OCI-LY7 (cell line): ENCODE results near the gene GNB1L. TPM values are rescaled to one million over a fixed set of nuclear protein-coding genes. Genes with fewer than 3 reads are reported as not detected.

Experiments used
- BruUV-seq: library from RNA; stranded (reverse); fragments of 400-500 nt; replicated peaks from 2 replicates; lab custom pipeline; 2021; lab: Mats Ljungman, UMichigan
- CTCF ChIA-PET: fragments of 300-600 bp; sonication (Branson Sonifier 250); formaldehyde crosslinking; loops from one replicate; lab custom pipeline; 2022; ENCODE audit warnings: antibody characterized with exemption; ENCODE audit not compliant: unreplicated experiment; lab: Charles Lee
- POLR2A ChIA-PET: fragments of 300-600 bp; sonication (Branson Sonifier 250); formaldehyde crosslinking; loops from one replicate; lab custom pipeline; 2022; ENCODE audit warnings: antibody characterized with exemption; lab: Charles Lee
- DNase-seq: peaks from one replicate; pipeline ENCODE4 v3.0.0-alpha.2; 2015; ENCODE audit warnings: low spot score
- H2AFZ ChIP-seq: fragments of 200-600 bp; sonication (generic), shearing (Covaris generic); 2 replicates; pipeline ENCODE4 v1.6.1; 2014; ENCODE audit warnings: mild to moderate bottlenecking, antibody characterized with exemption, low read length, moderate library complexity
- H3K27ac ChIP-seq: fragments of 200-600 bp; sonication (generic); 2 replicates; pipeline ENCODE4 v1.5.1; 2014; ENCODE audit warnings: mixed run types, low read depth, mild to moderate bottlenecking, moderate library complexity, low read length, inconsistent platforms; ENCODE audit not compliant: poor library complexity, severe bottlenecking
- H3K36me3 ChIP-seq: fragments of 200-600 bp; sonication (generic); 2 replicates; pipeline ENCODE4 v1.6.1; 2014; ENCODE audit warnings: mild to moderate bottlenecking, antibody characterized with exemption, low read length, moderate library complexity, mixed read lengths; ENCODE audit not compliant: insufficient read depth
- H3K4me1 ChIP-seq: fragments of 200-600 bp; sonication (generic); 2 replicates; pipeline ENCODE4 v1.5.1; 2014; ENCODE audit warnings: mild to moderate bottlenecking, low read length; ENCODE audit not compliant: insufficient read depth, poor library complexity, severe bottlenecking
- H3K4me2 ChIP-seq: fragments of 200-600 bp; sonication (generic); 2 replicates; pipeline ENCODE4 v1.6.1; 2014; ENCODE audit warnings: mild to moderate bottlenecking, low read length
- H3K4me3 ChIP-seq: fragments of 200-600 bp; sonication (generic); 2 replicates; pipeline ENCODE4 v1.5.1; 2014; ENCODE audit warnings: mild to moderate bottlenecking, low read depth, low read length; ENCODE audit not compliant: poor library complexity, severe bottlenecking
- H3K79me2 ChIP-seq: fragments of 200-600 bp; sonication (generic); 2 replicates; pipeline ENCODE4 v1.6.1; 2016; ENCODE audit warnings: low read depth, mild to moderate bottlenecking, low read length, moderate library complexity, mixed read lengths; ENCODE audit not compliant: insufficient read depth
- H3K9me2 ChIP-seq: fragments of 200-600 bp; sonication (generic); 2 replicates; pipeline ENCODE4 v1.6.1; 2016; ENCODE audit warnings: mild to moderate bottlenecking, low read length, mixed read lengths; ENCODE audit not compliant: insufficient read depth
- H3K9me3 ChIP-seq: fragments of 200-600 bp; sonication (generic); 2 replicates; pipeline ENCODE4 v1.6.1; 2014; ENCODE audit warnings: mild to moderate bottlenecking, mixed run types, low read length, mixed read lengths
- H4K20me1 ChIP-seq: fragments of 200-600 bp; sonication (generic); 2 replicates; pipeline ENCODE4 v1.6.1; 2014; ENCODE audit warnings: mild to moderate bottlenecking, antibody characterized with exemption, low read length, moderate library complexity, mixed read lengths; ENCODE audit not compliant: insufficient read depth
- EZH2phosphoT487 ChIP-seq: fragments of 200-600 bp; sonication (generic); IDR thresholded peaks from 2 replicates; pipeline ENCODE4 v1.6.1; 2018; ENCODE audit warnings: low read depth, borderline replicate concordance, mild to moderate bottlenecking, mixed run types, antibody characterized with exemption, low read length, moderate library complexity, mixed read lengths
- intact Hi-C: fragments of 100-400 bp; cut with micrococcal nuclease; formaldehyde crosslinking; loops from one replicate; pipeline ENCODE4 v1.10.0; 2022; ENCODE audit not compliant: unreplicated experiment
- total RNA-seq, 2 experiments: library from RNA; depleted of rRNA in 1 of 2; stranded (reverse); fragments of >200 nt in 1 of 2; shearing (Covaris generic) in 1 of 2; gene quantifications; 2 replicates each; pipeline ENCODE4 v1.2.3, GENCODE V29; 2014 to 2022
- TF ChIP-seq, protein P1 (sequence below): fragments of 200-600 bp; sonication (generic); conservative IDR thresholded peaks from 2 replicates; pipeline ENCODE4 v1.5.1; 2014; ENCODE audit warnings: mild to moderate bottlenecking, antibody characterized with exemption, low read length, moderate library complexity, mixed read lengths

The GNB1L gene
- total RNA-seq, 2 experiments from 2014 or later, result 13.1 to 26.7 TPM

DNA sequence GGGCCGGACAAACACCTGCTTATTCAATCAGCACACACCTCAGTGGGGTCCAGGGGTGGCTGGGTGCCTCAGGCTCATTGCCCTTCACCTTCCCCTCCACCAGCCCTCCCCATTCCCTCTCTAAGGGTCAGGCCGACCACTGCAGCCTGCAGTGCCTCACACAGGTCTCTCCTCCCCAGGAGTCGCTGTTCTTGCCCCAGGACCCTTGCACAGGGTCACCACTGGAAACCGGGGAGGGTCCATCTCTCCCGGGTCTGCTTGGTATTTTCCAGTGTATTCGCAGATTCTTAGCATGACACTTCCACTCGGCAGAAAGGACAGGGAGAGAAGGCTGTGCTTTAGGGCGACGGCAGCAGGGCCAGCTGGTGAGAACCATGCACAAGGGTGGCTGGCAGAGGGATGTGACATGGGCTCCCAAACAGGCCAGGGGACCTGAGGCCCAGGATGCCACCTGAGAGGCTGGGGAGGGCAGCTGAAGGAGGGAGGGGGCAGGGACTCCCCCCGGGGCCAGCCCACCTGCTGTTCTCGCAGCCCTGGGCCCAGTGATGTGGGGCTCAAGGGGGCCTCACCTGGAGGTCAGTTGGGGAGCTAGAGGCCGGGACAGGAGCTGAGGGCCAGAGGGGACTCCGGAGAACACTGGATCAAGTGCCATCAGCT lies 110.2 kb downstream of the GNB1L start:
- no TSS peak for BruUV-seq
- TF ChIP-seq EZH2phosphoT487, result no peak
- TF ChIP-seq, protein P1, sequence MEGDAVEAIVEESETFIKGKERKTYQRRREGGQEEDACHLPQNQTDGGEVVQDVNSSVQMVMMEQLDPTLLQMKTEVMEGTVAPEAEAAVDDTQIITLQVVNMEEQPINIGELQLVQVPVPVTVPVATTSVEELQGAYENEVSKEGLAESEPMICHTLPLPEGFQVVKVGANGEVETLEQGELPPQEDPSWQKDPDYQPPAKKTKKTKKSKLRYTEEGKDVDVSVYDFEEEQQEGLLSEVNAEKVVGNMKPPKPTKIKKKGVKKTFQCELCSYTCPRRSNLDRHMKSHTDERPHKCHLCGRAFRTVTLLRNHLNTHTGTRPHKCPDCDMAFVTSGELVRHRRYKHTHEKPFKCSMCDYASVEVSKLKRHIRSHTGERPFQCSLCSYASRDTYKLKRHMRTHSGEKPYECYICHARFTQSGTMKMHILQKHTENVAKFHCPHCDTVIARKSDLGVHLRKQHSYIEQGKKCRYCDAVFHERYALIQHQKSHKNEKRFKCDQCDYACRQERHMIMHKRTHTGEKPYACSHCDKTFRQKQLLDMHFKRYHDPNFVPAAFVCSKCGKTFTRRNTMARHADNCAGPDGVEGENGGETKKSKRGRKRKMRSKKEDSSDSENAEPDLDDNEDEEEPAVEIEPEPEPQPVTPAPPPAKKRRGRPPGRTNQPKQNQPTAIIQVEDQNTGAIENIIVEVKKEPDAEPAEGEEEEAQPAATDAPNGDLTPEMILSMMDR, result no peak
- POLR2A ChIA-PET, result no interaction called here

DNA sequence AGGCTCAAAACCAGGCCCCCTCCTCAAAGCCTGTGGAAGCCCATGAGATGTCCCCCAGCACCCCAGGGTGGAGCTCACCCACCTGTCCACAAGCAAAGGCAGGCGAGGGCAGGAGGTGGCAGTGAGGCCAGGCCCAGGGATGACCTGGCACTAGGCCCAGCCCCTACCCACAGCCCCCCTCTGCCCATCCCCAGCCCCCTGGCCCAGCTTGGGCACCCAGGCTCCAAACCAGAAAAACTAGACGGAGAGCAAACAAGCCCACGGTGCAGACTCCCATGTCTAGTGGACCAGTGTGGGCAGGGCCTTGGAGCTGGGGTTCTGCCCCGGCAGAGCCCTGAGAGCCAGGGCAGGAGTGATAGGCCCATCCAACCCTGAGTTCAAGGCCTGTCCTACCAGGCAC lies 111.0 kb downstream of the GNB1L start:
- no peaks in the 10 kb centered on the region for H3K9me3 ChIP-seq
- no TSS peak for BruUV-seq
- no peaks in the 10 kb centered on the region for H3K9me2 ChIP-seq
- POLR2A ChIA-PET, result no interaction called here
- intact Hi-C loops, result no loop called here
- CTCF ChIA-PET, result no interaction called here
- no peak for DNase-seq
- TF ChIP-seq, protein P1, result no peak
- TF ChIP-seq EZH2phosphoT487, result no peak
- H3K36me3 ChIP-seq, result no peaks in the 10 kb centered on the region
- H3K4me1 ChIP-seq, result no peaks in the 10 kb centered on the region
- no peaks in the 10 kb centered on the region for H4K20me1 ChIP-seq
- no peak overlapping the region for H2AFZ ChIP-seq
- H3K4me2 ChIP-seq, result no peak overlapping the region
- no peaks in the 10 kb centered on the region for H3K79me2 ChIP-seq
- no peak overlapping the region for H3K4me3 ChIP-seq
- no peak overlapping the region for H3K27ac ChIP-seq

More for the DNA sequence above, 110.2 kb downstream of the GNB1L start:
- no peak overlapping the region for H3K4me2 ChIP-seq
- intact Hi-C loops, result no loop called here
- no peak overlapping the region for H2AFZ ChIP-seq
- CTCF ChIA-PET, result no interaction called here
- no peaks in the 10 kb centered on the region for H3K36me3 ChIP-seq
- H3K79me2 ChIP-seq, result no peaks in the 10 kb centered on the region
- DNase-seq, result no peak
- no peaks in the 10 kb centered on the region for H3K9me3 ChIP-seq
- no peak overlapping the region for H3K27ac ChIP-seq
- H3K9me2 ChIP-seq, result no peaks in the 10 kb centered on the region
- H3K4me3 ChIP-seq, result no peak overlapping the region
- H3K4me1 ChIP-seq, result no peaks in the 10 kb centered on the region
- H4K20me1 ChIP-seq, result no peaks in the 10 kb centered on the region

DNA sequence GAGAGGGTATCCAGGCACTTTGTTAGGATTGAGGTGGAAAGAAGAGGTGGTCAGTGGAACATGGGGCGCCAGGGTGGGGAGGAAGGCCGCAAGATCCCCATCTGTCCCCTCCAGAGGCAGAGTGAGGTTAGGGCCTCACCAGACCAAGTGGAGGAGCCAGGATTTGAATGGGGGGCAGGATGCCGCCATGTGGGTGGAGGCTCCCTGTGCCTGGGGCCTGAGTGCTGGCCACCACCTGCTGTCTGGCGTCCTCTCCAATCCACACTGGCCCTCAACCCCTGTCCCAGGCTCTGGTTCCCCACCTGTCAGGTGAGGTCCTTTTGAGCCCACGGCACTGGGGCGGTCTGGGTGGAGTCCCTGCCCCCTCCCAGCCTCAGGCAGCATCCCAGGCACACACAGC lies 111.6 kb downstream of the GNB1L start:
- H4K20me1 ChIP-seq, result no peaks in the 10 kb centered on the region
- H3K9me3 ChIP-seq, result no peaks in the 10 kb centered on the region
- H2AFZ ChIP-seq, result no peak overlapping the region
- POLR2A ChIA-PET, result no interaction called here
- no peaks in the 10 kb centered on the region for H3K9me2 ChIP-seq
- TF ChIP-seq EZH2phosphoT487, result no peak
- TF ChIP-seq, protein P1, result no peak
- BruUV-seq, result no TSS peak
- H3K36me3 ChIP-seq, result no peaks in the 10 kb centered on the region
- DNase-seq, result no peak
- no peak overlapping the region for H3K4me2 ChIP-seq
- no peaks in the 10 kb centered on the region for H3K79me2 ChIP-seq
- intact Hi-C loops, result no loop called here
- CTCF ChIA-PET, result no interaction called here
- no peaks in the 10 kb centered on the region for H3K4me1 ChIP-seq
- no peak overlapping the region for H3K27ac ChIP-seq
- H3K4me3 ChIP-seq, result no peak overlapping the region
